ENCODE results near the gene WNT4. TPM values are rescaled to one million over a fixed set of nuclear protein-coding genes. Genes with fewer than 3 reads are reported as not detected.

WNT4 gene
- total RNA-seq, 1 experiment from 2014 or later: 0.92 TPM

GRCh38 chr1:22124592-22125229 lies 18.2 kb downstream of the WNT4 start:
- no peak overlapping the region for H3K4me3 ChIP-seq (ENCODE audit: low read depth in 2 of 2, low read length in 2 of 2)
- peaks cover 4% of the 10 kb centered on the region; the same call in 1 of the 2 replicates for H3K4me1 ChIP-seq (ENCODE audit: control insufficient read depth, insufficient read depth, low read length)
- ATAC-seq (no peak), DNase-seq (ENCODE audit: low read depth, low spot score) (no peak)
- H3K27ac ChIP-seq (ENCODE audit: low read length): no peak overlapping the region
- in situ Hi-C loops (cut with HindIII; ENCODE audit: low pct_unique_long_range_greater_than_20kb, low sequenced_read_pairs) (no loop called here), intact Hi-C loops (cut with micrococcal nuclease; ENCODE audit: unreplicated experiment) (no loop called here)
- BruUV-seq (replicated peaks): no TSS peak
- H3K9me3 ChIP-seq (ENCODE audit: control insufficient read depth, insufficient read depth, low read depth, low read length): no peaks in the 10 kb centered on the region
- POLR2A ChIA-PET: no interaction called here
- CTCF ChIA-PET: no interaction called here
- H3K27me3 ChIP-seq (ENCODE audit: control insufficient read depth, insufficient read depth, low read length): no peaks in the 10 kb centered on the region
- H3K36me3 ChIP-seq (ENCODE audit: control insufficient read depth, insufficient read depth, low read length): no peaks in the 10 kb centered on the region
- TF ChIP-seq POLR2AphosphoS5 (IDR thresholded peaks at IDR 0.05; ENCODE audit: low read depth, low read length) (no peak), TCF7L2 (IDR thresholded peaks at IDR 0.05; ENCODE audit: low read depth, low read length) (no peak), SIN3A (IDR thresholded peaks at IDR 0.05; ENCODE audit: borderline replicate concordance, insufficient read depth, low read depth, low read length) (no peak)
- TF ChIP-seq, protein P1, sequence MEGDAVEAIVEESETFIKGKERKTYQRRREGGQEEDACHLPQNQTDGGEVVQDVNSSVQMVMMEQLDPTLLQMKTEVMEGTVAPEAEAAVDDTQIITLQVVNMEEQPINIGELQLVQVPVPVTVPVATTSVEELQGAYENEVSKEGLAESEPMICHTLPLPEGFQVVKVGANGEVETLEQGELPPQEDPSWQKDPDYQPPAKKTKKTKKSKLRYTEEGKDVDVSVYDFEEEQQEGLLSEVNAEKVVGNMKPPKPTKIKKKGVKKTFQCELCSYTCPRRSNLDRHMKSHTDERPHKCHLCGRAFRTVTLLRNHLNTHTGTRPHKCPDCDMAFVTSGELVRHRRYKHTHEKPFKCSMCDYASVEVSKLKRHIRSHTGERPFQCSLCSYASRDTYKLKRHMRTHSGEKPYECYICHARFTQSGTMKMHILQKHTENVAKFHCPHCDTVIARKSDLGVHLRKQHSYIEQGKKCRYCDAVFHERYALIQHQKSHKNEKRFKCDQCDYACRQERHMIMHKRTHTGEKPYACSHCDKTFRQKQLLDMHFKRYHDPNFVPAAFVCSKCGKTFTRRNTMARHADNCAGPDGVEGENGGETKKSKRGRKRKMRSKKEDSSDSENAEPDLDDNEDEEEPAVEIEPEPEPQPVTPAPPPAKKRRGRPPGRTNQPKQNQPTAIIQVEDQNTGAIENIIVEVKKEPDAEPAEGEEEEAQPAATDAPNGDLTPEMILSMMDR (IDR thresholded peaks at IDR 0.05): no peak
- TF ChIP-seq, protein P2, sequence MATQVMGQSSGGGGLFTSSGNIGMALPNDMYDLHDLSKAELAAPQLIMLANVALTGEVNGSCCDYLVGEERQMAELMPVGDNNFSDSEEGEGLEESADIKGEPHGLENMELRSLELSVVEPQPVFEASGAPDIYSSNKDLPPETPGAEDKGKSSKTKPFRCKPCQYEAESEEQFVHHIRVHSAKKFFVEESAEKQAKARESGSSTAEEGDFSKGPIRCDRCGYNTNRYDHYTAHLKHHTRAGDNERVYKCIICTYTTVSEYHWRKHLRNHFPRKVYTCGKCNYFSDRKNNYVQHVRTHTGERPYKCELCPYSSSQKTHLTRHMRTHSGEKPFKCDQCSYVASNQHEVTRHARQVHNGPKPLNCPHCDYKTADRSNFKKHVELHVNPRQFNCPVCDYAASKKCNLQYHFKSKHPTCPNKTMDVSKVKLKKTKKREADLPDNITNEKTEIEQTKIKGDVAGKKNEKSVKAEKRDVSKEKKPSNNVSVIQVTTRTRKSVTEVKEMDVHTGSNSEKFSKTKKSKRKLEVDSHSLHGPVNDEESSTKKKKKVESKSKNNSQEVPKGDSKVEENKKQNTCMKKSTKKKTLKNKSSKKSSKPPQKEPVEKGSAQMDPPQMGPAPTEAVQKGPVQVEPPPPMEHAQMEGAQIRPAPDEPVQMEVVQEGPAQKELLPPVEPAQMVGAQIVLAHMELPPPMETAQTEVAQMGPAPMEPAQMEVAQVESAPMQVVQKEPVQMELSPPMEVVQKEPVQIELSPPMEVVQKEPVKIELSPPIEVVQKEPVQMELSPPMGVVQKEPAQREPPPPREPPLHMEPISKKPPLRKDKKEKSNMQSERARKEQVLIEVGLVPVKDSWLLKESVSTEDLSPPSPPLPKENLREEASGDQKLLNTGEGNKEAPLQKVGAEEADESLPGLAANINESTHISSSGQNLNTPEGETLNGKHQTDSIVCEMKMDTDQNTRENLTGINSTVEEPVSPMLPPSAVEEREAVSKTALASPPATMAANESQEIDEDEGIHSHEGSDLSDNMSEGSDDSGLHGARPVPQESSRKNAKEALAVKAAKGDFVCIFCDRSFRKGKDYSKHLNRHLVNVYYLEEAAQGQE (IDR thresholded peaks at IDR 0.05; ENCODE audit: insufficient read depth in 1 of 2, low read depth in 2 of 2, low read length in 1 of 2): no peak

- no peak for DNase-seq (ENCODE audit: low read depth, low spot score)
- no peaks in the 10 kb centered on the region for H3K27me3 ChIP-seq (ENCODE audit: control insufficient read depth, insufficient read depth, low read length)
- ChIA-PET CTCF (no interaction called here), POLR2A (no interaction called here)
- no peak overlapping the region for H3K4me3 ChIP-seq (ENCODE audit: low read depth in 2 of 2, low read length in 2 of 2)
- H3K4me1 ChIP-seq (ENCODE audit: control insufficient read depth, insufficient read depth, low read length): peaks cover 4% of the 10 kb centered on the region; the same call in 1 of the 2 replicates
- ATAC-seq: no peak
- no peaks in the 10 kb centered on the region for H3K36me3 ChIP-seq (ENCODE audit: control insufficient read depth, insufficient read depth, low read length)
- H3K9me3 ChIP-seq (ENCODE audit: control insufficient read depth, insufficient read depth, low read depth, low read length): no peaks in the 10 kb centered on the region
- BruUV-seq (replicated peaks): no TSS peak
- in situ Hi-C loops (cut with HindIII; ENCODE audit: low pct_unique_long_range_greater_than_20kb, low sequenced_read_pairs): no loop called here
- intact Hi-C loops (cut with micrococcal nuclease; ENCODE audit: unreplicated experiment): no loop called here
- TF ChIP-seq, protein P2 (IDR thresholded peaks at IDR 0.05; ENCODE audit: insufficient read depth in 1 of 2, low read depth in 2 of 2, low read length in 1 of 2): no peak
- TF ChIP-seq, protein P1 (IDR thresholded peaks at IDR 0.05): no peak
- no peak for TF ChIP-seq SIN3A (IDR thresholded peaks at IDR 0.05; ENCODE audit: borderline replicate concordance, insufficient read depth, low read depth, low read length)
- TF ChIP-seq TCF7L2 (IDR thresholded peaks at IDR 0.05; ENCODE audit: low read depth, low read length): no peak
- no peak overlapping the region for H3K27ac ChIP-seq (ENCODE audit: low read length)
Observed at GRCh38 chr1:22123901-22124404, 18.9 kb downstream of the WNT4 start.
